Caco-2 (cell line): ENCODE data around the gene FAM107B. TPM values are rescaled to one million over a fixed set of nuclear protein-coding genes. Genes with fewer than 3 reads are reported as not detected.

ENCODE experiments used
- BruUV-seq: library from RNA; stranded (reverse); fragments of 400-500 nt; replicated peaks from 2 replicates; lab custom pipeline; 2021; lab: Mats Ljungman, UMichigan
- CTCF ChIA-PET: fragments of 300-600 bp; sonication (Branson Sonifier 250); formaldehyde crosslinking; loops from one replicate; lab custom pipeline; 2022; ENCODE audit warnings: antibody characterized with exemption; lab: Charles Lee
- POLR2A ChIA-PET: fragments of 300-600 bp; sonication (Branson Sonifier 250); formaldehyde crosslinking; loops from one replicate; lab custom pipeline; 2022; ENCODE audit warnings: antibody characterized with exemption; lab: Charles Lee
- DNase-seq, 2 experiments: peaks; one replicate each; pipeline versions ENCODE4 v3.0.0 to v3.0.0-alpha.2; 2020 to 2022
- H3K27me3 ChIP-seq: replicated peaks from 2 replicates; pipeline ENCODE4 v1.6.0; 2011; ENCODE audit warnings: low read length; ENCODE audit not compliant: control insufficient read depth, insufficient read depth
- H3K36me3 ChIP-seq: 2 replicates; pipeline ENCODE4 v1.5.1; 2011; ENCODE audit warnings: low read length; ENCODE audit not compliant: control insufficient read depth, insufficient read depth
- H3K4me1 ChIP-seq: fragments of 250-450 bp; sonication (Bioruptor Pico); 2 replicates; pipeline ENCODE4 v1.5.1; 2020; ENCODE audit warnings: mild to moderate bottlenecking
- H3K4me3 ChIP-seq: 2 replicates; pipeline ENCODE4 v1.5.1; 2011; ENCODE audit warnings: low read depth, mild to moderate bottlenecking, control low read depth, low read length
- H3K9me3 ChIP-seq: fragments of 250-450 bp; sonication (Bioruptor Pico); 2 replicates; pipeline ENCODE4 v1.5.1; 2020; ENCODE audit warnings: mild to moderate bottlenecking, moderate library complexity
- H3K27ac Mint-ChIP-seq: one replicate; pipeline ENCODE4 v1.8.0; 2022; ENCODE audit warnings: mixed read lengths; ENCODE audit not compliant: unreplicated experiment
- H3K27me3 Mint-ChIP-seq: one replicate; pipeline ENCODE4 v1.8.0; 2022; ENCODE audit warnings: mixed read lengths; ENCODE audit not compliant: insufficient read depth, unreplicated experiment
- H3K36me3 Mint-ChIP-seq: one replicate; pipeline ENCODE4 v1.8.0; 2022; ENCODE audit warnings: mild to moderate bottlenecking, mixed read lengths; ENCODE audit not compliant: insufficient read depth, unreplicated experiment
- H3K4me1 Mint-ChIP-seq: one replicate; pipeline ENCODE4 v1.8.0; 2022; ENCODE audit warnings: low read depth, mixed read lengths; ENCODE audit not compliant: unreplicated experiment
- H3K4me3 Mint-ChIP-seq: one replicate; pipeline ENCODE4 v1.8.0; 2022; ENCODE audit warnings: mild to moderate bottlenecking, moderate library complexity, mixed read lengths; ENCODE audit not compliant: unreplicated experiment
- H3K9me3 Mint-ChIP-seq: one replicate; pipeline ENCODE4 v1.8.0; 2022; ENCODE audit warnings: mixed read lengths; ENCODE audit not compliant: unreplicated experiment
- intact Hi-C: fragments of 100-400 bp; cut with micrococcal nuclease; formaldehyde crosslinking; loops from one replicate; pipeline ENCODE4 v1.10.0; 2022; ENCODE audit not compliant: unreplicated experiment
- total RNA-seq: library from RNA; stranded (reverse); gene quantifications from 2 replicates; pipeline ENCODE4 v1.2.3, GENCODE V29; 2022
- TF ChIP-seq, protein P1 (sequence below), 2 experiments: fragments of 200-600 bp in 1 of 2; IDR thresholded peaks; 1 replicate in 1 of 2; 2 replicates in 1 of 2; pipeline versions ENCODE4 v1.5.1 to v1.8.0; 2011 to 2022; ENCODE audit warnings: antibody characterized with exemption in 1 of 2, control low read depth in 1 of 2, inconsistent platforms in 1 of 2, low read depth in 1 of 2, low read length in 1 of 2, mild to moderate bottlenecking in 1 of 2, moderate library complexity in 1 of 2; ENCODE audit not compliant: insufficient read depth in 1 of 2, severe bottlenecking in 1 of 2, unreplicated experiment in 1 of 2

FAM107B gene
- total RNA-seq, 1 experiment from 2014 or later = 206 TPM

GRCh38 chr10:14583252-14583651, 191.4 kb downstream of the FAM107B start:
- peaks cover 86% of the 10 kb centered on the region for H3K4me1 ChIP-seq
- Mint-ChIP-seq H3K27ac (peak overlapping the region; percentile 88), H3K4me1 (peaks cover 73% of the 10 kb centered on the region), H3K27me3 (no peaks in the 10 kb centered on the region), H3K9me3 (peaks cover 8% of the 10 kb centered on the region), H3K4me3 (no peak overlapping the region), H3K36me3 (peaks cover 94% of the 10 kb centered on the region)
- H3K36me3 ChIP-seq = no peaks in the 10 kb centered on the region; the same call in 1 of the 2 replicates
- CTCF ChIA-PET = no interaction called here
- no peak overlapping the region for H3K4me3 ChIP-seq
- POLR2A ChIA-PET = interaction anchor here (0.6 kb wide), 1 partner anchor 761 kb away, joined by 3 read pairs; no protein-coding TSS in a partner anchor
- H3K27me3 ChIP-seq = no peaks in the 10 kb centered on the region
- no peaks in the 10 kb centered on the region for H3K9me3 ChIP-seq
- intact Hi-C loops = no loop called here
- BruUV-seq = no TSS peak
- TF ChIP-seq, protein P1, sequence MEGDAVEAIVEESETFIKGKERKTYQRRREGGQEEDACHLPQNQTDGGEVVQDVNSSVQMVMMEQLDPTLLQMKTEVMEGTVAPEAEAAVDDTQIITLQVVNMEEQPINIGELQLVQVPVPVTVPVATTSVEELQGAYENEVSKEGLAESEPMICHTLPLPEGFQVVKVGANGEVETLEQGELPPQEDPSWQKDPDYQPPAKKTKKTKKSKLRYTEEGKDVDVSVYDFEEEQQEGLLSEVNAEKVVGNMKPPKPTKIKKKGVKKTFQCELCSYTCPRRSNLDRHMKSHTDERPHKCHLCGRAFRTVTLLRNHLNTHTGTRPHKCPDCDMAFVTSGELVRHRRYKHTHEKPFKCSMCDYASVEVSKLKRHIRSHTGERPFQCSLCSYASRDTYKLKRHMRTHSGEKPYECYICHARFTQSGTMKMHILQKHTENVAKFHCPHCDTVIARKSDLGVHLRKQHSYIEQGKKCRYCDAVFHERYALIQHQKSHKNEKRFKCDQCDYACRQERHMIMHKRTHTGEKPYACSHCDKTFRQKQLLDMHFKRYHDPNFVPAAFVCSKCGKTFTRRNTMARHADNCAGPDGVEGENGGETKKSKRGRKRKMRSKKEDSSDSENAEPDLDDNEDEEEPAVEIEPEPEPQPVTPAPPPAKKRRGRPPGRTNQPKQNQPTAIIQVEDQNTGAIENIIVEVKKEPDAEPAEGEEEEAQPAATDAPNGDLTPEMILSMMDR (IDR thresholded peaks at IDR 0.05; ENCODE audit: insufficient read depth in 1 of 2, low read depth in 1 of 2, low read length in 1 of 2, severe bottlenecking in 1 of 2, unreplicated experiment in 1 of 2) = no peak
- no peak for DNase-seq

- ChIA-PET CTCF (no interaction called here), POLR2A (interaction anchor here (0.7 kb wide), 1 partner anchor 317 kb away, joined by 9 read pairs; no protein-coding TSS in a partner anchor)
- BruUV-seq = no TSS peak
- Histone ChIP-seq H3K36me3 (no peaks in the 10 kb centered on the region; the same call in 1 of the 2 replicates), H3K9me3 (no peaks in the 10 kb centered on the region), H3K4me1 (peaks cover 86% of the 10 kb centered on the region), H3K4me3 (no peak overlapping the region), H3K27me3 (no peaks in the 10 kb centered on the region)
- H3K9me3 Mint-ChIP-seq = peaks cover 8% of the 10 kb centered on the region
- peak overlapping the region; percentile 88 for H3K27ac Mint-ChIP-seq
- no peak for DNase-seq
- intact Hi-C loops = no loop called here
- TF ChIP-seq, protein P1 (IDR thresholded peaks at IDR 0.05; ENCODE audit: insufficient read depth in 1 of 2, low read depth in 1 of 2, low read length in 1 of 2, severe bottlenecking in 1 of 2, unreplicated experiment in 1 of 2) = no peak
- no peaks in the 10 kb centered on the region for H3K27me3 Mint-ChIP-seq
- peaks cover 96% of the 10 kb centered on the region for H3K36me3 Mint-ChIP-seq
- peaks cover 64% of the 10 kb centered on the region for H3K4me1 Mint-ChIP-seq
- no peak overlapping the region for H3K4me3 Mint-ChIP-seq
Measured at GRCh38 chr10:14581553-14582321, 193.0 kb downstream of the FAM107B start.

GRCh38 chr10:14580671-14581332, 193.9 kb downstream of the FAM107B start:
- intact Hi-C loops = no loop called here
- H3K4me1 ChIP-seq = peaks cover 86% of the 10 kb centered on the region
- Mint-ChIP-seq H3K27ac (peak overlapping the region; percentile 88), H3K27me3 (no peaks in the 10 kb centered on the region), H3K4me1 (peaks cover 55% of the 10 kb centered on the region), H3K4me3 (peak overlapping the region; percentile 6), H3K36me3 (peaks cover 96% of the 10 kb centered on the region), H3K9me3 (peaks cover 2% of the 10 kb centered on the region)
- H3K4me3 ChIP-seq = no peak overlapping the region
- ChIA-PET POLR2A (no interaction called here), CTCF (no interaction called here)
- BruUV-seq = no TSS peak
- no peaks in the 10 kb centered on the region for H3K9me3 ChIP-seq
- no peaks in the 10 kb centered on the region for H3K27me3 ChIP-seq
- TF ChIP-seq, protein P1 (IDR thresholded peaks at IDR 0.05; ENCODE audit: insufficient read depth in 1 of 2, low read depth in 1 of 2, low read length in 1 of 2, severe bottlenecking in 1 of 2, unreplicated experiment in 1 of 2) = no peak
- DNase-seq = no peak
- H3K36me3 ChIP-seq = peaks cover 3% of the 10 kb centered on the region; the same call in 1 of the 2 replicates
